ENCODE measurements around the gene ATP5MC3. TPM values are rescaled to one million over a fixed set of nuclear protein-coding genes. Genes with fewer than 3 reads are reported as not detected.

The ATP5MC3 gene
- total RNA-seq, 2 donors from 2014 or later = 80.1 to 89.2 TPM

GRCh38 chr2:175158894-175159293 lies 22.6 kb downstream of the ATP5MC3 start:
- Mint-ChIP-seq H3K4me1 (peaks cover 24% of the 10 kb centered on the region), H3K4me3 (no peak overlapping the region), H3K27me3 (no peaks in the 10 kb centered on the region), H3K36me3 (ENCODE audit: low read depth) (no peaks in the 10 kb centered on the region), H3K27ac (no peak overlapping the region)
- no peaks in the 10 kb centered on the region for H3K9me3 ChIP-seq (ENCODE audit: control insufficient read depth, low read length, poor library complexity, severe bottlenecking)
- no peak for DNase-seq
- no peak for ATAC-seq

DNA sequence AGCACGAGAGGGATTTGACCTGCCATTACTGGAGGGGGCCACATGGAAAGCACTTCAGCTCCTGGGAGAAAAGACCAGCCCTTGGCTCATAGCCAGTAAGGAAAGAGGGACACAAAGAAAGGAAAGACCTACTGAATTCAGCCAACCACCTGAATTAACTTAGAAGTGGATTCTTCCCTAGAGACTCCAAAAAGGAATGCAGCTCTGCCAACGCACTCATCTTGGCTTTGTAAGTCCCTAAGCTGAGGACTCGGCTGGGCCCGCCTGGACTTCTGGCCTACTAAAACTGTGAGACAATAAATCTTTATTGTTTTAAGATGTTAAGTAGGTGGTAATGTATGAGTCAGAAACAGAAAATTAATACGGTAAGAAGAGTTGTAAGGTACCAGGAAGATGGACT lies 25.0 kb downstream of the ATP5MC3 start:
- ATAC-seq = no peak
- H3K4me1 Mint-ChIP-seq = peaks cover 27% of the 10 kb centered on the region
- H3K27ac Mint-ChIP-seq = no peak overlapping the region
- no peak for DNase-seq
- no peaks in the 10 kb centered on the region for H3K36me3 Mint-ChIP-seq (ENCODE audit: low read depth)
- no peaks in the 10 kb centered on the region for H3K27me3 Mint-ChIP-seq
- H3K4me3 Mint-ChIP-seq = no peak overlapping the region
- no peaks in the 10 kb centered on the region for H3K9me3 ChIP-seq (ENCODE audit: control insufficient read depth, low read length, poor library complexity, severe bottlenecking)

- no peaks in the 10 kb centered on the region for H3K9me3 ChIP-seq (ENCODE audit: control insufficient read depth, low read length, poor library complexity, severe bottlenecking)
- DNase-seq (no peak), ATAC-seq (no peak)
- no peak overlapping the region for H3K4me3 Mint-ChIP-seq
- H3K27ac Mint-ChIP-seq = no peak overlapping the region
- H3K36me3 Mint-ChIP-seq (ENCODE audit: low read depth) = peaks cover 2% of the 10 kb centered on the region
- H3K27me3 Mint-ChIP-seq = no peaks in the 10 kb centered on the region
- H3K4me1 Mint-ChIP-seq = peaks cover 22% of the 10 kb centered on the region
Observed at GRCh38 chr2:175154661-175155082, 26.8 kb downstream of the ATP5MC3 start.

GRCh38 chr2:175152242-175152641 lies 29.3 kb downstream of the ATP5MC3 start:
- Mint-ChIP-seq H3K27ac (no peak overlapping the region), H3K27me3 (no peaks in the 10 kb centered on the region), H3K4me1 (peaks cover 34% of the 10 kb centered on the region), H3K4me3 (no peak overlapping the region), H3K36me3 (ENCODE audit: low read depth) (peaks cover 10% of the 10 kb centered on the region)
- no peak for ATAC-seq
- H3K9me3 ChIP-seq (ENCODE audit: control insufficient read depth, low read length, poor library complexity, severe bottlenecking) = no peaks in the 10 kb centered on the region
- DNase-seq = no peak

- H3K4me1 Mint-ChIP-seq = peaks cover 31% of the 10 kb centered on the region
- peaks cover 10% of the 10 kb centered on the region for H3K36me3 Mint-ChIP-seq (ENCODE audit: low read depth)
- no peaks in the 10 kb centered on the region for H3K9me3 ChIP-seq (ENCODE audit: control insufficient read depth, low read length, poor library complexity, severe bottlenecking)
- no peak for DNase-seq
- H3K4me3 Mint-ChIP-seq = no peak overlapping the region
- no peak overlapping the region for H3K27ac Mint-ChIP-seq
- ATAC-seq = no peak
- H3K27me3 Mint-ChIP-seq = no peaks in the 10 kb centered on the region
Observed at GRCh38 chr2:175151791-175152190, 29.7 kb downstream of the ATP5MC3 start.

GRCh38 chr2:175147186-175147585 lies 34.3 kb downstream of the ATP5MC3 start:
- no peak overlapping the region for H3K4me3 Mint-ChIP-seq
- H3K27ac Mint-ChIP-seq = no peak overlapping the region
- H3K4me1 Mint-ChIP-seq = peaks cover 34% of the 10 kb centered on the region
- H3K27me3 Mint-ChIP-seq = no peaks in the 10 kb centered on the region
- ATAC-seq (no peak), DNase-seq (no peak)
- no peaks in the 10 kb centered on the region for H3K9me3 ChIP-seq (ENCODE audit: control insufficient read depth, low read length, poor library complexity, severe bottlenecking)
- H3K36me3 Mint-ChIP-seq (ENCODE audit: low read depth) = peaks cover 15% of the 10 kb centered on the region

DNA sequence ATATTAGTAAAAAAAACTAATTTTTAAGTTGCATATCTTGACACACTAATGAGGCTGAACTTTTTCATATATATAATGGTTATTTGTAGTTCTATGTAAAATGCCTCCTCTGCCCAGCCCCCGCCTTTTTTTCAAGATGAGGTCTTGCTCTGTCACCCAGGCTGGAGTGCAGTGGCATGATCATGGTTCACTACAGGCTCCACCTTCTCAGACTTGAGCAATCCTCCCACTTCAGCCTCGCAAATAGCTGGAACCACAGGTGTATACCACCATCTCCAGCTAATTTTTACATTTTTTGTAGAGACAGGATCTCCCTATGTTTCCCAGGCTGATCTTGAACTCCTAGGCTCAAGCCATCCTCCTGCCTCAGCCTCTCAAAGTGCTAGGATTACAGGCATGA lies 37.8 kb downstream of the ATP5MC3 start:
- H3K36me3 Mint-ChIP-seq (ENCODE audit: low read depth) = peaks cover 6% of the 10 kb centered on the region
- no peak overlapping the region for H3K27ac Mint-ChIP-seq
- H3K4me3 Mint-ChIP-seq = peak overlapping the region; percentile 47
- no peaks in the 10 kb centered on the region for H3K9me3 ChIP-seq (ENCODE audit: control insufficient read depth, low read length, poor library complexity, severe bottlenecking)
- H3K27me3 Mint-ChIP-seq = no peaks in the 10 kb centered on the region
- peaks cover 25% of the 10 kb centered on the region for H3K4me1 Mint-ChIP-seq
- ATAC-seq (no peak), DNase-seq (no peak)

DNA sequence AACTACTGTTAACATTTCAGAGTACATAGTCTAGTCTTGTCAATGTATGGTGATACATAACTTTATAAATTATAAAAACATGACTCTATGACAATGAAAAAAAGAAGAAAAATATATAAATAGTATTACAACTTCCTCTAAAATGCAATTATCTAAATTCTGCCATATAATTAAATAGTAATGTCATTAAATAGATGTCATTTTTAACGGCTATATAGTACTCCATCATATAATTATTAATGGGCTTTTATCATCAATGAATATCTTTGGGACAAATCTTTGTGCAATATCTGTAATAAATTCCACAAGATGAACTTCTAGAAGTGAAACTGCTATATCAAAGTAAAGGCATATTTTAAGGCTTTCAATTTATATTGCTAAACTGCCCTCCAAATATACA lies 38.3 kb downstream of the ATP5MC3 start:
- no peaks in the 10 kb centered on the region for H3K27me3 Mint-ChIP-seq
- H3K4me3 Mint-ChIP-seq = no peak overlapping the region
- H3K4me1 Mint-ChIP-seq = peaks cover 26% of the 10 kb centered on the region
- H3K9me3 ChIP-seq (ENCODE audit: control insufficient read depth, low read length, poor library complexity, severe bottlenecking) = no peaks in the 10 kb centered on the region
- DNase-seq = no peak
- H3K36me3 Mint-ChIP-seq (ENCODE audit: low read depth) = peaks cover 4% of the 10 kb centered on the region
- no peak overlapping the region for H3K27ac Mint-ChIP-seq
- ATAC-seq = no peak

- no peaks in the 10 kb centered on the region for H3K27me3 Mint-ChIP-seq
- H3K4me3 Mint-ChIP-seq = no peak overlapping the region
- H3K9me3 ChIP-seq (ENCODE audit: control insufficient read depth, low read length, poor library complexity, severe bottlenecking) = no peaks in the 10 kb centered on the region
- H3K4me1 Mint-ChIP-seq = peaks cover 25% of the 10 kb centered on the region
- no peak for DNase-seq
- peaks cover 5% of the 10 kb centered on the region for H3K36me3 Mint-ChIP-seq (ENCODE audit: low read depth)
- peak overlapping the region; percentile 27 for H3K27ac Mint-ChIP-seq
- no peak for ATAC-seq
Observed at GRCh38 chr2:175140332-175140731, 41.2 kb downstream of the ATP5MC3 start.

GRCh38 chr2:175137793-175138192 lies 43.7 kb downstream of the ATP5MC3 start:
- no peaks in the 10 kb centered on the region for H3K27me3 Mint-ChIP-seq
- H3K27ac Mint-ChIP-seq = no peak overlapping the region
- H3K9me3 ChIP-seq (ENCODE audit: control insufficient read depth, low read length, poor library complexity, severe bottlenecking) = no peaks in the 10 kb centered on the region
- peaks cover 5% of the 10 kb centered on the region for H3K36me3 Mint-ChIP-seq (ENCODE audit: low read depth)
- H3K4me3 Mint-ChIP-seq = no peak overlapping the region
- no peak for DNase-seq
- peaks cover 22% of the 10 kb centered on the region for H3K4me1 Mint-ChIP-seq
- no peak for ATAC-seq

DNA sequence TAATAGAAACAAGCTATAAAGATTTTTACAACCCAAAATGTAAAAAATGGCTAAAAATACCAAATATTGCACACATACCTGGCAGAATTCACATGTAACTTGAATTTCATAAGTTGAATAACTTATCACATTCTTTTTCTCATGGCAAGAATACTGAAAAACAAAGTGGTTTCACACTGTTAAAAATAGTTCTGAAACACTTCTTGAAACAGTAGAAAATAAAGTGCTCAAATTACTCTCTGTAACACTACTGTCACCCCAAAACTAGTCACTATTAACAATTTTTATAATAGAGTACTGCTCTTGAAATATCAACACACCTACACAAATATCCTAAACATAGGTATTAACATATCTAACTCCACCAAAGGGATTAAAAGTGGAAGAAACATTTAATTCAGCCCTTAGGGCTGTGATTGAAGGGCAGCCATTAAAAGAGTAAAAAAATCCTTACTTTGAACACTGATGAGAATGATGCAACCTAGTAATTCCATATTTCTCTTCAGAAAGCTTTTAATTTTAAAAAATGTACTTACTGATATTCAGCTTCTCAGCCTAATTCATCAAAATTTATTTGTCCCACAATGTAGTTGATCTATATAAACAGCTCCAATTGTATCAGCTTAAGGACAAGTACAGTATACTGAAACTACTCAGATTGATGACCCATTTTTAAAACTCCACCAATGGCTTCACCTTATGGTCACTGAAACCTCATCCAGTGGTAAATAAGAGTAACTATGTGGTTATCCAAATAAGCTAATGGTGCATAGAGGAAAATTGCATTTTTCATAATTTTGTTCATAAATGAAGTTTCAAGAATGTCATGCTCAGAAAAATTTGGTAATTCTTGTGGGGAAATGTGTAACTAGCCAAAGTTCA lies 44.9 kb downstream of the ATP5MC3 start:
- ATAC-seq (no peak), DNase-seq (no peak)
- peaks cover 23% of the 10 kb centered on the region for H3K4me1 Mint-ChIP-seq
- H3K36me3 Mint-ChIP-seq (ENCODE audit: low read depth) = peaks cover 5% of the 10 kb centered on the region
- no peaks in the 10 kb centered on the region for H3K9me3 ChIP-seq (ENCODE audit: control insufficient read depth, low read length, poor library complexity, severe bottlenecking)
- H3K27me3 Mint-ChIP-seq = no peaks in the 10 kb centered on the region
- H3K27ac Mint-ChIP-seq = no peak overlapping the region
- H3K4me3 Mint-ChIP-seq = no peak overlapping the region

- Mint-ChIP-seq H3K4me1 (peaks cover 20% of the 10 kb centered on the region), H3K4me3 (no peak overlapping the region), H3K36me3 (ENCODE audit: low read depth) (peaks cover 5% of the 10 kb centered on the region), H3K27ac (no peak overlapping the region), H3K27me3 (no peaks in the 10 kb centered on the region)
- no peaks in the 10 kb centered on the region for H3K9me3 ChIP-seq (ENCODE audit: control insufficient read depth, low read length, poor library complexity, severe bottlenecking)
- DNase-seq (no peak), ATAC-seq (no peak)
Observed at GRCh38 chr2:175135862-175136261, 45.6 kb downstream of the ATP5MC3 start.

GRCh38 chr2:175135177-175135576 lies 46.3 kb downstream of the ATP5MC3 start:
- no peaks in the 10 kb centered on the region for H3K9me3 ChIP-seq (ENCODE audit: control insufficient read depth, low read length, poor library complexity, severe bottlenecking)
- H3K36me3 Mint-ChIP-seq (ENCODE audit: low read depth) = peaks cover 5% of the 10 kb centered on the region
- peaks cover 18% of the 10 kb centered on the region for H3K4me1 Mint-ChIP-seq
- DNase-seq = no peak
- no peak overlapping the region for H3K4me3 Mint-ChIP-seq
- H3K27ac Mint-ChIP-seq = peak overlapping the region; percentile 49
- H3K27me3 Mint-ChIP-seq = no peaks in the 10 kb centered on the region
- no peak for ATAC-seq

- DNase-seq = no peak
- Mint-ChIP-seq H3K36me3 (ENCODE audit: low read depth) (peaks cover 11% of the 10 kb centered on the region), H3K4me3 (no peak overlapping the region), H3K4me1 (peaks cover 13% of the 10 kb centered on the region), H3K27ac (no peak overlapping the region), H3K27me3 (no peaks in the 10 kb centered on the region)
- ATAC-seq = no peak
- no peaks in the 10 kb centered on the region for H3K9me3 ChIP-seq (ENCODE audit: control insufficient read depth, low read length, poor library complexity, severe bottlenecking)
Observed at GRCh38 chr2:175131252-175131651, 50.3 kb downstream of the ATP5MC3 start.

Data from T-helper 17 cell (primary cell).